CD14-positive monocyte (primary cell): Measurements from ENCODE around the gene ZNF670. TPM values are rescaled to one million over a fixed set of nuclear protein-coding genes. Genes with fewer than 3 reads are reported as not detected.

Experiments used
- DNase-seq, 3 donors: peaks; one replicate each; pipeline ENCODE4 v3.0.0-alpha.2; 2011 to 2022
- H2AFZ ChIP-seq: 2 replicates; pipeline ENCODE4 v1.6.0; 2012; ENCODE audit warnings: mild to moderate bottlenecking, low read depth, low read length, inconsistent platforms; ENCODE audit not compliant: insufficient read depth, poor library complexity, severe bottlenecking
- H3K27ac ChIP-seq, 2 donors: 1 replicate in 1 of 2; 2 replicates in 1 of 2; pipeline ENCODE4 v1.5.1; 2012 to 2013; ENCODE audit warnings: low read length in 2 of 2, control low read depth in 1 of 2, inconsistent platforms in 1 of 2, low read depth in 1 of 2, mild to moderate bottlenecking in 1 of 2
- H3K27me3 ChIP-seq, 2 donors: one replicate each; pipeline versions ENCODE4 v1.6.0 to v1.6.1; 2011 to 2013; ENCODE audit warnings: low read length in 2 of 2; ENCODE audit not compliant: control insufficient read depth in 2 of 2, insufficient read depth in 2 of 2
- H3K36me3 ChIP-seq, 2 donors: replicated peaks in 1 of 2; 1 replicate in 1 of 2; 2 replicates in 1 of 2; pipeline versions ENCODE4 v1.5.1 to v1.6.1; 2012 to 2013; ENCODE audit warnings: low read length in 2 of 2, control low read depth in 1 of 2, inconsistent platforms in 1 of 2, mild to moderate bottlenecking in 1 of 2; ENCODE audit not compliant: insufficient read depth in 2 of 2, control insufficient read depth in 1 of 2
- H3K4me1 ChIP-seq, 2 donors: 1 replicate in 1 of 2; 2 replicates in 1 of 2; pipeline versions ENCODE4 v1.5.1 to v1.6.1; 2012 to 2013; ENCODE audit warnings: low read length in 2 of 2, control low read depth in 1 of 2, inconsistent platforms in 1 of 2, mild to moderate bottlenecking in 1 of 2, moderate library complexity in 1 of 2; ENCODE audit not compliant: insufficient read depth in 2 of 2, control insufficient read depth in 1 of 2
- H3K4me2 ChIP-seq: replicated peaks from 2 replicates; pipeline ENCODE3; 2012; ENCODE audit warnings: low read length, moderate library complexity, mild to moderate bottlenecking; ENCODE audit not compliant: poor library complexity, severe bottlenecking; ENCODE audit errors: extremely low read depth
- H3K4me3 ChIP-seq, 3 experiments: fragments of 200-600 bp in 1 of 3; sonication (generic) in 1 of 3; replicated peaks in 1 of 3; 1 replicate in 2 of 3; 2 replicates in 1 of 3; pipeline ENCODE4 v1.5.1; 2011 to 2013; ENCODE audit warnings: low read length in 3 of 3, mild to moderate bottlenecking in 3 of 3, control low read depth in 2 of 3, low read depth in 2 of 3, inconsistent platforms in 1 of 3, moderate library complexity in 1 of 3
- H3K79me2 ChIP-seq: 2 replicates; pipeline ENCODE4 v1.6.0; 2012; ENCODE audit warnings: mild to moderate bottlenecking, control low read depth, inconsistent platforms, low read length, moderate library complexity; ENCODE audit not compliant: insufficient read depth
- H3K9ac ChIP-seq: 2 replicates; pipeline ENCODE4 v1.6.0; 2017; ENCODE audit warnings: low read length, mild to moderate bottlenecking; ENCODE audit not compliant: insufficient read depth, poor library complexity, severe bottlenecking
- H3K9me3 ChIP-seq, 2 donors: replicated peaks in 1 of 2; 1 replicate in 1 of 2; 2 replicates in 1 of 2; pipeline versions ENCODE4 v1.5.1 to v1.6.1; 2012 to 2013; ENCODE audit warnings: low read length in 2 of 2, control low read depth in 1 of 2; ENCODE audit not compliant: control insufficient read depth in 1 of 2, insufficient read depth in 1 of 2
- H4K20me1 ChIP-seq: 2 replicates; pipeline ENCODE4 v1.6.0; 2012; ENCODE audit warnings: mild to moderate bottlenecking, low read length, control low read depth, moderate library complexity; ENCODE audit not compliant: insufficient read depth
- H3K27ac Mint-ChIP-seq, 7 donors: one replicate each; pipeline ENCODE4 v1.8.0; 2020; ENCODE audit warnings: mild to moderate bottlenecking in 7 of 7, mixed read lengths in 7 of 7, moderate library complexity in 6 of 7, inconsistent platforms in 2 of 7
- H3K27me3 Mint-ChIP-seq, 3 donors: one replicate each; pipeline ENCODE4 v1.8.0; 2021 to 2022; ENCODE audit warnings: low read depth in 3 of 3, mild to moderate bottlenecking in 3 of 3, mixed read lengths in 3 of 3, moderate library complexity in 3 of 3, inconsistent platforms in 1 of 3
- H3K36me3 Mint-ChIP-seq, 2 donors: one replicate each; pipeline ENCODE4 v1.8.0; 2020; ENCODE audit warnings: mixed read lengths in 2 of 2, inconsistent platforms in 1 of 2, mild to moderate bottlenecking in 1 of 2
- H3K4me1 Mint-ChIP-seq: one replicate; pipeline ENCODE4 v1.8.0; 2020; ENCODE audit warnings: mild to moderate bottlenecking, mixed read lengths
- H3K4me3 Mint-ChIP-seq, 2 donors: one replicate each; pipeline ENCODE4 v1.8.0; 2020; ENCODE audit warnings: mild to moderate bottlenecking in 2 of 2, mixed read lengths in 2 of 2, moderate library complexity in 1 of 2
- H3K9me3 Mint-ChIP-seq, 7 donors: one replicate each; pipeline ENCODE4 v1.8.0; 2020 to 2022; ENCODE audit warnings: mixed read lengths in 7 of 7, mild to moderate bottlenecking in 6 of 7, moderate library complexity in 6 of 7, inconsistent platforms in 2 of 7
- CTCF ChIP-seq: fragments of 200-600 bp; IDR thresholded peaks from one replicate; pipeline ENCODE4 v1.8.0; 2022; ENCODE audit warnings: antibody characterized with exemption, mild to moderate bottlenecking
- WGBS: methylation state at CpG from one replicate; pipeline ENCODE4 v1.1.5; 2013; ENCODE audit warnings: missing lambda C conversion rate; ENCODE audit not compliant: insufficient coverage; 5-methylcytosine and 5-hydroxymethylcytosine counted together
- intact Hi-C, 2 donors: fragments of 100-400 bp; cut with micrococcal nuclease; formaldehyde crosslinking; loops; one replicate each; pipeline versions ENCODE4 v1.15.0 to v1.15.1; 2023
- polyA plus RNA-seq, 3 donors: library from polyadenylated mRNA; depleted of rRNA in 1 of 3; unstranded in 2 of 3; stranded (reverse) in 1 of 3; fragments of 300-500 nt in 2 of 3; fragments of >200 nt in 1 of 3; fragmentation: Illumina TruSeq in 2 of 3; gene quantifications; 1 replicate in 2 of 3; 2 replicates in 1 of 3; pipeline ENCODE4 v1.2.3, GENCODE V29; 2012 to 2021

Gene ZNF670
- polyA plus RNA-seq, 3 donors, result 0.43 to 1.3 (median 0.44) TPM

GRCh38 chr1:247114351-247115140 lies 35.9 kb upstream of the ZNF670 start:
- H3K4me1 ChIP-seq, result peaks cover 12 to 18% of the 10 kb centered on the region in 2 donors
- H3K4me3 ChIP-seq, result no peak overlapping the region
- H3K36me3 ChIP-seq, result no peaks in the 10 kb centered on the region
- H3K9me3 ChIP-seq, result peaks cover 4 to 13% of the 10 kb centered on the region in 2 donors
- H3K27me3 ChIP-seq, result peaks cover 23 to 44% of the 10 kb centered on the region in 2 donors
- TF ChIP-seq CTCF, result no peak
- H4K20me1 ChIP-seq, result no peaks in the 10 kb centered on the region
- peaks cover 5 to 7% of the 10 kb centered on the region in 2 donors for H3K36me3 Mint-ChIP-seq
- no peak overlapping the region for H2AFZ ChIP-seq
- no peak overlapping the region for H3K9ac ChIP-seq
- H3K9me3 Mint-ChIP-seq, result peaks cover 3 to 20% (median 15%) of the 10 kb centered on the region in 7 donors
- H3K4me3 Mint-ChIP-seq, result peak overlapping the region in 1 of 2 donors; percentile 55
- no peaks in the 10 kb centered on the region for H3K79me2 ChIP-seq
- DNase-seq, result no peak
- no peak overlapping the region for H3K27ac Mint-ChIP-seq
- peaks cover 10% of the 10 kb centered on the region for H3K4me1 Mint-ChIP-seq
- peaks cover 40 to 51% (median 47%) of the 10 kb centered on the region in 3 donors for H3K27me3 Mint-ChIP-seq
- H3K4me2 ChIP-seq, result no peak overlapping the region
- no peak overlapping the region for H3K27ac ChIP-seq
- 90% methylated on average over 10 of the region's 13 CpGs for WGBS
- intact Hi-C loops, result no loop called here

- peaks cover 3 to 19% (median 15%) of the 10 kb centered on the region in 7 donors for H3K9me3 Mint-ChIP-seq
- H3K4me3 Mint-ChIP-seq, result no peak overlapping the region
- peaks cover 5 to 7% of the 10 kb centered on the region in 2 donors for H3K36me3 Mint-ChIP-seq
- H3K4me1 ChIP-seq, result peaks cover 12 to 18% of the 10 kb centered on the region in 2 donors
- no peak overlapping the region for H3K27ac Mint-ChIP-seq
- H2AFZ ChIP-seq, result no peak overlapping the region
- 100% methylated on average over 5 of the region's 5 CpGs for WGBS
- TF ChIP-seq CTCF, result no peak
- H3K9me3 ChIP-seq, result peaks cover 0 to 13% of the 10 kb centered on the region in 2 donors
- H3K4me2 ChIP-seq, result no peak overlapping the region
- H3K27me3 ChIP-seq, result peaks cover 25 to 51% of the 10 kb centered on the region in 2 donors
- no peaks in the 10 kb centered on the region for H3K36me3 ChIP-seq
- no peak for DNase-seq
- no peaks in the 10 kb centered on the region for H4K20me1 ChIP-seq
- H3K4me1 Mint-ChIP-seq, result peaks cover 10% of the 10 kb centered on the region
- H3K4me3 ChIP-seq, result no peak overlapping the region
- H3K27ac ChIP-seq, result no peak overlapping the region
- H3K9ac ChIP-seq, result no peak overlapping the region
- H3K27me3 Mint-ChIP-seq, result peaks cover 38 to 59% (median 52%) of the 10 kb centered on the region in 3 donors
- H3K79me2 ChIP-seq, result no peaks in the 10 kb centered on the region
- intact Hi-C loops, result no loop called here
These were observed 35.2 kb upstream of the ZNF670 start for GRCh38 chr1:247113733-247114271.
